Posterior cingulate gyrus (tissue), 11 donors: ENCODE measurements around the gene AMHR2.
"Not testable (repeated sequence)": the region's sequence is repeated elsewhere in the genome, so short reads cannot be mapped to it uniquely, and the experiment has no call there.

Experiments
- DNase-seq, 10 donors: peaks; one replicate each; pipeline versions ENCODE4 v3.0.0 to v3.0.0-alpha.2; 2020 to 2021; ENCODE audit warnings: mixed read lengths in 3 of 10
- intact Hi-C: fragments of 100-400 bp; cut with DNase I; formaldehyde crosslinking; loops from one replicate; pipeline ENCODE4 v1.15.1; 2023

The AMHR2 gene

GRCh38 chr12:53423597-53423996 lies at the start of gene AMHR2:
Gene AMHR2 (plus strand): TSS chr12:53423855. CDS start chr12:53423935, 80 bp downstream.
- no peak for DNase-seq
- intact Hi-C loops, result no loop called here

GRCh38 chr12:53374277-53374676 lies 49.4 kb upstream of the AMHR2 start:
- peak in 2 of 10 donors; percentile 23 to 54 for DNase-seq
- intact Hi-C loops, result not testable (repeated sequence)

- DNase-seq, result no peak
- intact Hi-C loops, result no loop called here
These were observed 46.9 kb upstream of the AMHR2 start for GRCh38 chr12:53376747-53377146.

- intact Hi-C loops, result no loop called here
- peak in 2 of 10 donors; percentile 43 to 45 for DNase-seq
These were observed 45.4 kb upstream of the AMHR2 start for GRCh38 chr12:53378222-53378621.

- DNase-seq, result no peak
- intact Hi-C loops, result no loop called here
These were observed 44.8 kb upstream of the AMHR2 start for GRCh38 chr12:53378724-53379388.

- peak; percentile 97 to 100 (median 99) for DNase-seq
- intact Hi-C loops, result no loop called here
These were observed 44.1 kb upstream of the AMHR2 start for GRCh38 chr12:53379389-53380103.

GRCh38 chr12:53380104-53380793 lies 43.4 kb upstream of the AMHR2 start, which contains the start of gene SP1:
Gene SP1 (plus strand): TSS chr12:53380176. CDS start chr12:53380292, 116 bp downstream.
- intact Hi-C loops, result no loop called here
- DNase-seq, result peak; percentile 57 to 97 (median 74)

GRCh38 chr12:53380794-53381730 lies 42.6 kb upstream of the AMHR2 start:
- DNase-seq, result peak in 3 of 10 donors; percentile 13 to 82 (median 71)
- intact Hi-C loops, result no loop called here

- intact Hi-C loops, result no loop called here
- peak in 4 of 10 donors; percentile 27 to 69 (median 34) for DNase-seq
These were observed 41.7 kb upstream of the AMHR2 start for GRCh38 chr12:53381731-53382630.

GRCh38 chr12:53383258-53383657 lies 40.4 kb upstream of the AMHR2 start:
- intact Hi-C loops, result no loop called here
- DNase-seq, result peak in 1 of 10 donors; percentile 29

GRCh38 chr12:53386381-53386780 lies 37.3 kb upstream of the AMHR2 start:
- intact Hi-C loops, result not testable (repeated sequence)
- DNase-seq, result peak in 1 of 10 donors; percentile 11

GRCh38 chr12:53388932-53389331 lies 34.7 kb upstream of the AMHR2 start:
- no peak for DNase-seq
- intact Hi-C loops, result no loop called here

- intact Hi-C loops, result no loop called here
- no peak for DNase-seq
These were observed 34.0 kb upstream of the AMHR2 start for GRCh38 chr12:53389702-53390101.

- intact Hi-C loops, result no loop called here
- DNase-seq, result no peak
These were observed 31.9 kb upstream of the AMHR2 start for GRCh38 chr12:53391724-53392123.

- intact Hi-C loops, result no loop called here
These were observed 23.8 kb upstream of the AMHR2 start for GRCh38 chr12:53399896-53400295.

GRCh38 chr12:53402351-53402750 lies 21.3 kb upstream of the AMHR2 start:
- DNase-seq, intact Hi-C loops: not testable (repeated sequence)

More at GRCh38 chr12:53399896-53400295, 23.8 kb upstream of the AMHR2 start:
- no peak for DNase-seq

- no peak for DNase-seq
These were observed 20.8 kb upstream of the AMHR2 start for GRCh38 chr12:53402871-53403270.

GRCh38 chr12:53410951-53411350 lies 12.7 kb upstream of the AMHR2 start:
- peak in 1 of 10 donors; percentile 45 for DNase-seq
- intact Hi-C loops, result no loop called here

More at GRCh38 chr12:53402871-53403270, 20.8 kb upstream of the AMHR2 start:
- intact Hi-C loops, result no loop called here
